Gastrocnemius medialis (tissue), 4 donors: ENCODE data around the gene AIFM2.

Experiments
- CTCF ChIP-seq, 5 experiments: fragments of 450-650 bp in 3 of 5; fragments of 200-600 bp in 2 of 5; sonication (generic) in 2 of 5; IDR thresholded peaks in 4 of 5; conservative IDR thresholded peaks in 1 of 5; 1 replicate in 4 of 5; 2 replicates in 1 of 5; pipeline ENCODE4 v1.5.1; 2016 to 2019; ENCODE audit warnings: antibody characterized with exemption in 5 of 5, mild to moderate bottlenecking in 3 of 5, moderate library complexity in 3 of 5
- POLR2A ChIP-seq, 2 donors: fragments of 450-650 bp; IDR thresholded peaks; one replicate each; pipeline ENCODE4 v1.6.1; 2017; ENCODE audit warnings: antibody characterized with exemption in 2 of 2, mild to moderate bottlenecking in 2 of 2, moderate library complexity in 2 of 2

- no peak for TF ChIP-seq CTCF (IDR thresholded peaks at IDR 0.05 in 4 of 5, conservative IDR thresholded peaks at IDR 0.05 in 1 of 5)
- no peak for TF ChIP-seq POLR2A (IDR thresholded peaks at IDR 0.05)
Observed at GRCh38 chr10:70158113-70158512, 25.5 kb upstream of the AIFM2 start.
